ENCODE measurements around the gene RBM48. TPM values are rescaled to one million over a fixed set of nuclear protein-coding genes. Genes with fewer than 3 reads are reported as not detected.
A peak's percentile ranks its signal among the peaks of the same experiment; 100 is the strongest.
"Not testable (repeated sequence)": the region's sequence is repeated elsewhere in the genome, so short reads cannot be mapped to it uniquely, and the experiment has no call there.

Gene RBM48
- total RNA-seq, result 10 to 100 TPM; 17.7 to 18.4 TPM

- ChIA-PET CTCF (interaction anchor here (0.6 to 3.6 kb wide), 15 partner anchors 8 to 519 kb away, joined by 3 to 15 read pairs (median 4); partner anchors contain the start of gene GATAD1), POLR2A (interaction anchor here (0.7 to 1.0 kb wide), 3 partner anchors 16 to 62 kb away, joined by 3 to 5 read pairs (median 3); partner anchors contain the start of gene FAM133B)
- Mint-ChIP-seq H3K4me3 (peak within 1 kb of the TSS; percentile 80), H3K9me3 (no peaks in the 10 kb centered on the region), H3K4me1 (peaks cover 34% of the 10 kb centered on the region), H3K27ac (peak within 1 kb of the TSS; percentile 94), H3K27me3 (no peaks in the 10 kb centered on the region), H3K36me3 (ENCODE audit: low read depth) (peaks cover 26% of the 10 kb centered on the region)
- DNase-seq, result peak; percentile 97
Measured at GRCh38 chr7:92528188-92528957, at the start of gene RBM48, which contains the start of gene PEX1. RBM48 (plus strand) TSS chr7:92528795; CDS start chr7:92528814, 19 bp downstream. PEX1 (minus strand) TSS chr7:92528520; CDS start chr7:92528435, 85 bp downstream.

GRCh38 chr7:92479146-92479545, 49.4 kb upstream of the RBM48 start:
- H3K9me3 Mint-ChIP-seq; H3K4me1 Mint-ChIP-seq; H3K4me3 Mint-ChIP-seq; H3K36me3 Mint-ChIP-seq (ENCODE audit: low read depth); DNase-seq; POLR2A ChIA-PET; H3K27me3 Mint-ChIP-seq; H3K27ac Mint-ChIP-seq; CTCF ChIA-PET: not testable (repeated sequence)

GRCh38 chr7:92483624-92484023, 45.0 kb upstream of the RBM48 start:
- H3K27ac Mint-ChIP-seq; H3K4me3 Mint-ChIP-seq; H3K27me3 Mint-ChIP-seq; DNase-seq; POLR2A ChIA-PET; H3K4me1 Mint-ChIP-seq; H3K36me3 Mint-ChIP-seq (ENCODE audit: low read depth); H3K9me3 Mint-ChIP-seq; CTCF ChIA-PET: not testable (repeated sequence)

- H3K4me3 Mint-ChIP-seq, DNase-seq, CTCF ChIA-PET, H3K27me3 Mint-ChIP-seq, H3K4me1 Mint-ChIP-seq, H3K27ac Mint-ChIP-seq, POLR2A ChIA-PET, H3K9me3 Mint-ChIP-seq: not testable (repeated sequence)
- H3K36me3 Mint-ChIP-seq (ENCODE audit: low read depth), result peaks cover 10% of the 10 kb centered on the region
Measured at GRCh38 chr7:92484226-92484625, 44.4 kb upstream of the RBM48 start.

- peaks cover 14% of the 10 kb centered on the region for H3K36me3 Mint-ChIP-seq (ENCODE audit: low read depth)
- ChIA-PET POLR2A (no interaction called here), CTCF (no interaction called here)
- no peaks in the 10 kb centered on the region for H3K4me1 Mint-ChIP-seq
- no peak overlapping the region for H3K4me3 Mint-ChIP-seq
- DNase-seq, result no peak
- no peaks in the 10 kb centered on the region for H3K27me3 Mint-ChIP-seq
- no peak overlapping the region for H3K27ac Mint-ChIP-seq
- no peaks in the 10 kb centered on the region for H3K9me3 Mint-ChIP-seq
Measured at GRCh38 chr7:92485267-92485892, 43.2 kb upstream of the RBM48 start.

- no peaks in the 10 kb centered on the region for H3K27me3 Mint-ChIP-seq
- H3K36me3 Mint-ChIP-seq (ENCODE audit: low read depth), result peaks cover 17% of the 10 kb centered on the region
- no peak overlapping the region for H3K27ac Mint-ChIP-seq
- DNase-seq, result no peak
- H3K9me3 Mint-ChIP-seq, result no peaks in the 10 kb centered on the region
- CTCF ChIA-PET, result no interaction called here
- no peak overlapping the region for H3K4me3 Mint-ChIP-seq
- H3K4me1 Mint-ChIP-seq, result no peaks in the 10 kb centered on the region
- POLR2A ChIA-PET, result no interaction called here
Measured at GRCh38 chr7:92485974-92486373, 42.6 kb upstream of the RBM48 start.

- H3K27ac Mint-ChIP-seq, result no peak overlapping the region
- no peak for DNase-seq
- H3K36me3 Mint-ChIP-seq (ENCODE audit: low read depth), result peaks cover 22% of the 10 kb centered on the region
- no peaks in the 10 kb centered on the region for H3K27me3 Mint-ChIP-seq
- ChIA-PET CTCF (no interaction called here), POLR2A (no interaction called here)
- H3K9me3 Mint-ChIP-seq, result no peaks in the 10 kb centered on the region
- no peak overlapping the region for H3K4me3 Mint-ChIP-seq
- H3K4me1 Mint-ChIP-seq, result no peaks in the 10 kb centered on the region
Measured at GRCh38 chr7:92487804-92488203, 40.8 kb upstream of the RBM48 start.

- Mint-ChIP-seq H3K4me3 (no peak overlapping the region), H3K36me3 (ENCODE audit: low read depth) (peaks cover 23% of the 10 kb centered on the region), H3K4me1 (no peaks in the 10 kb centered on the region), H3K9me3 (no peaks in the 10 kb centered on the region), H3K27me3 (no peaks in the 10 kb centered on the region), H3K27ac (no peak overlapping the region)
- DNase-seq, result no peak
- ChIA-PET POLR2A (no interaction called here), CTCF (interaction anchor here (1.8 kb wide), 1 partner anchor 9 kb away, joined by 5 read pairs; no protein-coding TSS in a partner anchor)
Measured at GRCh38 chr7:92489634-92490033, 39.0 kb upstream of the RBM48 start.

- Mint-ChIP-seq H3K27me3 (no peaks in the 10 kb centered on the region), H3K36me3 (ENCODE audit: low read depth) (peaks cover 17% of the 10 kb centered on the region), H3K9me3 (no peaks in the 10 kb centered on the region), H3K27ac (no peak overlapping the region), H3K4me1 (peaks cover 8% of the 10 kb centered on the region), H3K4me3 (no peak overlapping the region)
- POLR2A ChIA-PET, result no interaction called here
- no peak for DNase-seq
- CTCF ChIA-PET, result no interaction called here
Measured at GRCh38 chr7:92496876-92497275, 31.7 kb upstream of the RBM48 start.

GRCh38 chr7:92498557-92498956, 30.0 kb upstream of the RBM48 start:
- Mint-ChIP-seq H3K4me3 (no peak overlapping the region), H3K4me1 (peaks cover 9% of the 10 kb centered on the region), H3K36me3 (ENCODE audit: low read depth) (peaks cover 16% of the 10 kb centered on the region), H3K9me3 (no peaks in the 10 kb centered on the region), H3K27me3 (no peaks in the 10 kb centered on the region), H3K27ac (no peak overlapping the region)
- DNase-seq, result no peak
- ChIA-PET CTCF (interaction anchor here (0.6 to 1.2 kb wide), 3 partner anchors 9 to 343 kb away, joined by 3 to 5 read pairs (median 5); partner anchors contain the start of gene GATAD1), POLR2A (no interaction called here)

- Mint-ChIP-seq H3K27me3 (no peaks in the 10 kb centered on the region), H3K4me1 (peaks cover 12% of the 10 kb centered on the region), H3K4me3 (no peak overlapping the region), H3K9me3 (no peaks in the 10 kb centered on the region), H3K27ac (no peak overlapping the region), H3K36me3 (ENCODE audit: low read depth) (peaks cover 16% of the 10 kb centered on the region)
- ChIA-PET POLR2A (no interaction called here), CTCF (no interaction called here)
- DNase-seq, result no peak
Measured at GRCh38 chr7:92503767-92504166, 24.8 kb upstream of the RBM48 start.

- H3K27me3 Mint-ChIP-seq, result no peaks in the 10 kb centered on the region
- H3K4me1 Mint-ChIP-seq, result peaks cover 7% of the 10 kb centered on the region
- no peak overlapping the region for H3K4me3 Mint-ChIP-seq
- H3K9me3 Mint-ChIP-seq, result no peaks in the 10 kb centered on the region
- no peak overlapping the region for H3K27ac Mint-ChIP-seq
- peaks cover 11% of the 10 kb centered on the region for H3K36me3 Mint-ChIP-seq (ENCODE audit: low read depth)
- DNase-seq, result no peak
- CTCF ChIA-PET, result no interaction called here
- POLR2A ChIA-PET, result no interaction called here
Measured at GRCh38 chr7:92504563-92504962, 24.0 kb upstream of the RBM48 start.

GRCh38 chr7:92506363-92506762, 22.2 kb upstream of the RBM48 start:
- Mint-ChIP-seq H3K27ac (no peak overlapping the region), H3K36me3 (ENCODE audit: low read depth) (peaks cover 3% of the 10 kb centered on the region), H3K4me3 (no peak overlapping the region), H3K4me1 (peaks cover 7% of the 10 kb centered on the region), H3K9me3 (no peaks in the 10 kb centered on the region), H3K27me3 (no peaks in the 10 kb centered on the region)
- ChIA-PET POLR2A (no interaction called here), CTCF (interaction anchor here (0.6 to 1.9 kb wide), 3 partner anchors 10 to 1520 kb away, joined by 4 read pairs; no protein-coding TSS in a partner anchor)
- DNase-seq, result no peak

Measured in activated CD4-positive, alpha-beta T cell treated with anti-CD3 and anti-CD28 coated beads, Interleukin-2, amount 10 ng/mL, durations not matched to agents 7 days and 5 days (primary cell).